OCI-LY1 (cell line): ENCODE data around the gene ETFDH.

ENCODE experiments used
- H2AFZ ChIP-seq: fragments of 200-600 bp; sonication (generic), shearing (Covaris generic); 2 replicates; pipeline ENCODE4 v1.6.0; 2014; ENCODE audit warnings: antibody characterized with exemption, mild to moderate bottlenecking, low read length
- H3F3A ChIP-seq: fragments of 200-600 bp; sonication (generic), shearing (Covaris generic); 2 replicates; pipeline ENCODE4 v1.6.0; 2014; ENCODE audit warnings: mild to moderate bottlenecking, antibody characterized with exemption, low read length, moderate library complexity; ENCODE audit not compliant: insufficient read depth
- H3K27ac ChIP-seq: fragments of 200-600 bp; sonication (generic); 2 replicates; pipeline ENCODE4 v1.5.1; 2014; ENCODE audit warnings: low read length, mixed run types, mild to moderate bottlenecking, low read depth; ENCODE audit not compliant: poor library complexity, severe bottlenecking
- H3K27me3 ChIP-seq: fragments of 200-600 bp; sonication (generic); 2 replicates; pipeline ENCODE4 v1.6.0; 2014; ENCODE audit warnings: antibody characterized with exemption, mild to moderate bottlenecking, low read length, moderate library complexity; ENCODE audit not compliant: insufficient read depth
- H3K36me3 ChIP-seq: fragments of 200-600 bp; sonication (generic); 2 replicates; pipeline ENCODE4 v1.6.1; 2014; ENCODE audit warnings: mild to moderate bottlenecking, antibody characterized with exemption, low read length, moderate library complexity, mixed read lengths; ENCODE audit not compliant: insufficient read depth
- H3K4me1 ChIP-seq: fragments of 200-600 bp; sonication (generic); 2 replicates; pipeline ENCODE4 v1.5.1; 2014; ENCODE audit warnings: mild to moderate bottlenecking, low read length, moderate library complexity; ENCODE audit not compliant: insufficient read depth, severe bottlenecking
- H3K4me2 ChIP-seq: fragments of 200-600 bp; sonication (generic), shearing (Covaris generic); 2 replicates; pipeline ENCODE4 v1.6.1; 2014; ENCODE audit warnings: low read length
- H3K4me3 ChIP-seq: fragments of 200-600 bp; sonication (generic); 2 replicates; pipeline ENCODE4 v1.5.1; 2014; ENCODE audit warnings: low read length, low read depth, mild to moderate bottlenecking, mixed read lengths; ENCODE audit not compliant: poor library complexity, severe bottlenecking
- H3K79me2 ChIP-seq: fragments of 200-600 bp; shearing (Covaris generic); 2 replicates; pipeline ENCODE4 v1.6.1; 2016; ENCODE audit warnings: mixed run types, low read length, mixed read lengths; ENCODE audit not compliant: insufficient read depth
- H3K9ac ChIP-seq: fragments of 200-600 bp; sonication (generic), shearing (Covaris generic); 2 replicates; pipeline ENCODE4 v1.6.1; 2014; ENCODE audit warnings: mild to moderate bottlenecking, low read length, mixed read lengths
- H3K9me2 ChIP-seq: fragments of 200-600 bp; sonication (generic), shearing (Covaris generic); 2 replicates; pipeline ENCODE4 v1.6.1; 2014; ENCODE audit warnings: low read depth, mild to moderate bottlenecking, low read length, mixed read lengths
- H3K9me3 ChIP-seq: fragments of 200-600 bp; shearing (Covaris generic); 2 replicates; pipeline ENCODE4 v1.6.1; 2014; ENCODE audit warnings: low read length, mixed read lengths
- H4K20me1 ChIP-seq: fragments of 200-600 bp; sonication (generic), shearing (Covaris generic); 2 replicates; pipeline ENCODE4 v1.6.0; 2016; ENCODE audit warnings: mild to moderate bottlenecking, low read length; ENCODE audit not compliant: insufficient read depth
- EZH2 ChIP-seq: fragments of 200-600 bp; sonication (generic), shearing (Covaris generic); IDR thresholded peaks from 2 replicates; pipeline ENCODE4 v1.8.0; 2017; ENCODE audit warnings: borderline replicate concordance, mixed run types, mild to moderate bottlenecking, antibody characterized with exemption, low read length, moderate library complexity, mixed read lengths
- TF ChIP-seq, protein P1 (sequence below): fragments of 200-600 bp; sonication (generic), shearing (Covaris generic); IDR thresholded peaks from 2 replicates; pipeline ENCODE4 v1.5.1; 2017; ENCODE audit warnings: mild to moderate bottlenecking, antibody characterized with exemption, low read length, moderate library complexity, mixed read lengths

ETFDH gene

DNA sequence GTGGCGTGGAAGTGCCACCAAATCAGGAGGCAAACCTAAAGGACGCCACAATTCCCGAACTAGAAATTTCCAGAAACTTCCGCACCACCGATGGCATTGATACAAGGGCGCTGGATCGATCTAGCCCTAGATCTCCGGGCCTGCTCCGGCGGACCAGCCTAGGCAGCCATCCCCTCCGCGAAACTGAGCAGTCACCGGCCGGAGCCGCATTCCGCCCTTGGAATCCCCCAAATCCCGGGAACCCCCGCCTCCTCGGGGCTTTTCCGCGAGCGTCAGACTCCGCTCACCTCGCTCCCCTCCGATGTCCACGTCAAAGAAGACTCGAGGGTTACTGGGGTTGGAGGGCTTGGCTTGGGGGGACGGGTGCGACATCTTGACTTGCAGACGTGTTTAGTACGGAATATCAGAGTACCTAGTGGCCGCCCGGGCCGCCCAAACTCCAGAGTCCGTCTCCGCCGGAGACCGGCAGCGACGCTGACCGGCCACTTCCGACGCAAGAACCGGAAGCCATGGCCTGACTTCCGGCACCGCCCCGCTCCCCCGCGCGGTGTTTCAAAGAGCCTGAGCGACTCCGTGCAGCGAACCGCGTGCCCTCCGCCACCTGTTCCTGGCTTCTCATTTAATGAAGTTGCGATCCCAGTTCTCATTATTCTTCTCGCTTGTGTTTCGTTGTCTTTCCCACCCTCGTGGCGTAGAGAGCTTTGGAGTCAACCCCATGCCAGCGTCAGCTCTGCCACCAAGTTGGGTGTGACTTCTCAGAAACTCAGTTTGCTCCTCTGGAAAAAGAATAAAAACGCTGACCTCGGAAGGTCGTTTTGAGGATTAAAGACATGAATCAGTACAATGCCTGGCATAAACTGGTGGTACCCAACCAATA is 51.1 kb downstream of the ETFDH start, which contains the start of gene PPID:
TSS of gene PPID (minus strand) at position 480 of the 877 bp plus-strand sequence. CDS start at position 372, 108 bp downstream.
- H3K27ac ChIP-seq = peak within 1 kb of the TSS; percentile 62

DNA sequence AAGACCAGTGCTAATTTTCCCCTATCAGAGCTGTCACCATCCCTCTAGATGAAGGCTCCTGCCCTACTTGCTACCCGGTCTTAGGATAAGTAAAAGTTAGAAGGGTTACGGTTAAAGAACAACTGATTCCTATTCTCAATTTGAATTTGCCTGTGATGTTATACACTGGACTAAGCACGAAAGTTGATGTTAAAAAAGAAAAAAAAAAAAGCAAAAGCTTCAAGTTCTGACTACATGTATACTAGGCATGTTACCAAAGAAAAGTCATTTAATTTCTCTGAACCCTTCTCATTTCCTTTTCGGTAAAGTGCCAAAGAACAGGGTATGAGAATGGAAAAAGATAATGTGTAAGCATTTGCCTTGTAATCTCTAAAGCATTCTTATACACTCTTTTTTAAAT is 52.5 kb downstream of the ETFDH start:
- H3F3A ChIP-seq = no peaks in the 10 kb centered on the region
- TF ChIP-seq EZH2 = no peak
- TF ChIP-seq, protein P1, sequence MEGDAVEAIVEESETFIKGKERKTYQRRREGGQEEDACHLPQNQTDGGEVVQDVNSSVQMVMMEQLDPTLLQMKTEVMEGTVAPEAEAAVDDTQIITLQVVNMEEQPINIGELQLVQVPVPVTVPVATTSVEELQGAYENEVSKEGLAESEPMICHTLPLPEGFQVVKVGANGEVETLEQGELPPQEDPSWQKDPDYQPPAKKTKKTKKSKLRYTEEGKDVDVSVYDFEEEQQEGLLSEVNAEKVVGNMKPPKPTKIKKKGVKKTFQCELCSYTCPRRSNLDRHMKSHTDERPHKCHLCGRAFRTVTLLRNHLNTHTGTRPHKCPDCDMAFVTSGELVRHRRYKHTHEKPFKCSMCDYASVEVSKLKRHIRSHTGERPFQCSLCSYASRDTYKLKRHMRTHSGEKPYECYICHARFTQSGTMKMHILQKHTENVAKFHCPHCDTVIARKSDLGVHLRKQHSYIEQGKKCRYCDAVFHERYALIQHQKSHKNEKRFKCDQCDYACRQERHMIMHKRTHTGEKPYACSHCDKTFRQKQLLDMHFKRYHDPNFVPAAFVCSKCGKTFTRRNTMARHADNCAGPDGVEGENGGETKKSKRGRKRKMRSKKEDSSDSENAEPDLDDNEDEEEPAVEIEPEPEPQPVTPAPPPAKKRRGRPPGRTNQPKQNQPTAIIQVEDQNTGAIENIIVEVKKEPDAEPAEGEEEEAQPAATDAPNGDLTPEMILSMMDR = no peak
- H3K9me3 ChIP-seq = no peaks in the 10 kb centered on the region
- H3K4me2 ChIP-seq = no peak overlapping the region
- H3K4me3 ChIP-seq = no peak overlapping the region
- peaks cover 16% of the 10 kb centered on the region for H3K4me1 ChIP-seq
- no peak overlapping the region for H3K27ac ChIP-seq
- no peaks in the 10 kb centered on the region for H4K20me1 ChIP-seq
- no peak overlapping the region for H3K9ac ChIP-seq
- H3K36me3 ChIP-seq = peaks cover 11% of the 10 kb centered on the region
- H3K27me3 ChIP-seq = no peaks in the 10 kb centered on the region
- H2AFZ ChIP-seq = no peak overlapping the region
- peaks cover 15% of the 10 kb centered on the region for H3K79me2 ChIP-seq
- H3K9me2 ChIP-seq = no peaks in the 10 kb centered on the region

More for the DNA sequence above, 51.1 kb downstream of the ETFDH start, which contains the start of gene PPID:
- Histone ChIP-seq H3K27me3 (no peaks in the 10 kb centered on the region), H3K4me3 (peak within 1 kb of the TSS; percentile 95), H3K36me3 (peaks cover 26% of the 10 kb centered on the region), H3K9me3 (no peaks in the 10 kb centered on the region), H2AFZ (peak within 1 kb of the TSS; percentile 90), H3K4me1 (peaks cover 16% of the 10 kb centered on the region), H3K79me2 (peaks cover 15% of the 10 kb centered on the region), H4K20me1 (no peaks in the 10 kb centered on the region), H3K4me2 (peak within 1 kb of the TSS; percentile 84), H3F3A (no peaks in the 10 kb centered on the region), H3K9me2 (no peaks in the 10 kb centered on the region), H3K9ac (peak within 1 kb of the TSS; percentile 90)
- no peak for TF ChIP-seq EZH2
- TF ChIP-seq, protein P1 = no peak

DNA sequence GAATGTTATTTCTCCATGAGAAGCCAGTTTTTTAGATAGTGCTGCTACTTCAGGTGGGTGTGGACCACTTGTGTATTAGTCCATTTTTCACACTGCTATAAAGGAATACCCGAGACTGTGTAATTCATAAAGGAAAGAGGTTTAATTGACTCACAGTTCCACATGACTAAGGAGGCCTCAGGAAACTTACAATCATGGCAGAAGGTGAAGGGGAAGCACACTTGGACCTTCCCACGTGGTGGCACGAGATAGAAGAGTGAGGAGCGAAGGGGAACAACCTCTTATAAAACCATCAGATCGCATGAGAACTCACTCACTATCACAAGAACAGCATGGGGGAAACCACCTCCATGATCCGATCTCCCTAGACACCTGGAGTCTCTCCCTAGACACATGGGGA is 54.5 kb downstream of the ETFDH start:
- H3K36me3 ChIP-seq = no peaks in the 10 kb centered on the region; the same call in 1 of the 2 replicates
- TF ChIP-seq EZH2 = no peak
- TF ChIP-seq, protein P1 = no peak
- H3K9me3 ChIP-seq = no peaks in the 10 kb centered on the region
- H3F3A ChIP-seq = no peaks in the 10 kb centered on the region
- no peak overlapping the region for H2AFZ ChIP-seq
- no peak overlapping the region for H3K27ac ChIP-seq
- H3K9me2 ChIP-seq = no peaks in the 10 kb centered on the region
- H3K9ac ChIP-seq = no peak overlapping the region
- H3K27me3 ChIP-seq = no peaks in the 10 kb centered on the region
- H4K20me1 ChIP-seq = no peaks in the 10 kb centered on the region
- no peak overlapping the region for H3K4me2 ChIP-seq
- peaks cover 16% of the 10 kb centered on the region for H3K4me1 ChIP-seq
- H3K4me3 ChIP-seq = no peak overlapping the region
- peaks cover 14% of the 10 kb centered on the region for H3K79me2 ChIP-seq
